LNCAP (cell line): ENCODE results near the gene HPS4.

Experiments
- TF ChIP-seq, protein P1 (sequence below): fragments of 450-650 bp; IDR thresholded peaks from 2 replicates; pipeline ENCODE4 v1.5.1; 2017; ENCODE audit warnings: mild to moderate bottlenecking

Gene HPS4

DNA sequence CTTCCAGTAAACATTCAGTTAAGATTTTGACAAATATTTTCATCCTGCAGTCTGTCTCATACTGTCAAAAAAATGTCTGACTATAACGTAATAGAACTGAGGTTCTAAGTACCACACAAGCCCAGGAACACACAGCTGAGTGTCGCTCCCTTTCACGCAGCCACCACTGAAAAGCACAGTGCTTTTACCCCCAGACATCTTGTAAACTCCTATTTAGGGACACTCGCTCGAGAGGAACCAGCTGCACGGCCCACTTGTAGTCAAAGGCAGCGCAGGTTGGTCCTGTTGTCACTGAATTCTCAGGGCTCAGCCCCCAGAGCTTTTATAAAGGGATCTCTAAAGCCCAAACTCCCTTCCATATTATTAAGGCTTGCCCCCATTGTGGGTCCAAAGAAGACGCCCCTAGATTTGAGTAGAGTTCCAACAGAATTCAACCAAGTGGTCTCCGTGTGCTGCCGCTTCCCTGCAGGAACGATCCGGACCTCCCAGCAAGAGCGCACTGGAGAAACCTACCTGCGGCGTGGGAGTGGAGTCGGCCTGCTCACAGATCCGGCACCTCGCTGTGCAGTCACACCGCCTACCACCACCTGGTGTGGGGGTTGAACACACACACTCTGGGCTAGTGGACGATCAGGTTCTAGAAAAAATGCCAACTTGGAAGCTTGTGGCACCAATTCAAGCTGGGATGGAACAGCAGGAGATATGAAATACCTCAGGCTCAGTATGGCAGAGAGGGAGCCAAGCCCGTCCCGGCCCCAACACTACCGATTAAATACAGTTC, 31.2 kb downstream of the HPS4 start:
- TF ChIP-seq, protein P1, sequence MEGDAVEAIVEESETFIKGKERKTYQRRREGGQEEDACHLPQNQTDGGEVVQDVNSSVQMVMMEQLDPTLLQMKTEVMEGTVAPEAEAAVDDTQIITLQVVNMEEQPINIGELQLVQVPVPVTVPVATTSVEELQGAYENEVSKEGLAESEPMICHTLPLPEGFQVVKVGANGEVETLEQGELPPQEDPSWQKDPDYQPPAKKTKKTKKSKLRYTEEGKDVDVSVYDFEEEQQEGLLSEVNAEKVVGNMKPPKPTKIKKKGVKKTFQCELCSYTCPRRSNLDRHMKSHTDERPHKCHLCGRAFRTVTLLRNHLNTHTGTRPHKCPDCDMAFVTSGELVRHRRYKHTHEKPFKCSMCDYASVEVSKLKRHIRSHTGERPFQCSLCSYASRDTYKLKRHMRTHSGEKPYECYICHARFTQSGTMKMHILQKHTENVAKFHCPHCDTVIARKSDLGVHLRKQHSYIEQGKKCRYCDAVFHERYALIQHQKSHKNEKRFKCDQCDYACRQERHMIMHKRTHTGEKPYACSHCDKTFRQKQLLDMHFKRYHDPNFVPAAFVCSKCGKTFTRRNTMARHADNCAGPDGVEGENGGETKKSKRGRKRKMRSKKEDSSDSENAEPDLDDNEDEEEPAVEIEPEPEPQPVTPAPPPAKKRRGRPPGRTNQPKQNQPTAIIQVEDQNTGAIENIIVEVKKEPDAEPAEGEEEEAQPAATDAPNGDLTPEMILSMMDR: no peak

GRCh38 chr22:26450453-26451185, 33.0 kb downstream of the HPS4 start:
- TF ChIP-seq, protein P1: no peak

DNA sequence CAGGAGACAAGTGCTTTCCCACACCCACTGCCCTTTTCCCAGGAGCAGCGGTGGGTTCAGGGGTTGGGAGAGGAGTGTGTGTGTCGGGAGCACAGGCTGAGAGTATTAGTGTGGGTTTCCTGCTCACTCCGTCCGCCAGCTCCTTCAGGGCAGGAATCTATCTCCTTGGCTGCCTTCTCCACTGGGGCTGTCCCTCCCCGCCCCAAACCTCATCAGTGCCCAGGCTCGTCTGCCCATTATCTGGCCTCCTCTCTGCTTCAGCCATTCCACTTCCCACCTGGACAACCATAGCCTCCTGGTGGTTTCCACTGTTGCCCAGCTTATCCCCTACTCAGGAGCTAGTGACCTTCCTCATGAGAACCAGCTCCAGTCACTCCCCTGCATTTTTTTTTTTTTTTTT, 34.6 kb downstream of the HPS4 start:
- TF ChIP-seq, protein P1: no peak

GRCh38 chr22:26448334-26448733, 35.2 kb downstream of the HPS4 start:
- TF ChIP-seq, protein P1: no peak

- TF ChIP-seq, protein P1: no peak
Observed at GRCh38 chr22:26447584-26448329, 35.8 kb downstream of the HPS4 start.

DNA sequence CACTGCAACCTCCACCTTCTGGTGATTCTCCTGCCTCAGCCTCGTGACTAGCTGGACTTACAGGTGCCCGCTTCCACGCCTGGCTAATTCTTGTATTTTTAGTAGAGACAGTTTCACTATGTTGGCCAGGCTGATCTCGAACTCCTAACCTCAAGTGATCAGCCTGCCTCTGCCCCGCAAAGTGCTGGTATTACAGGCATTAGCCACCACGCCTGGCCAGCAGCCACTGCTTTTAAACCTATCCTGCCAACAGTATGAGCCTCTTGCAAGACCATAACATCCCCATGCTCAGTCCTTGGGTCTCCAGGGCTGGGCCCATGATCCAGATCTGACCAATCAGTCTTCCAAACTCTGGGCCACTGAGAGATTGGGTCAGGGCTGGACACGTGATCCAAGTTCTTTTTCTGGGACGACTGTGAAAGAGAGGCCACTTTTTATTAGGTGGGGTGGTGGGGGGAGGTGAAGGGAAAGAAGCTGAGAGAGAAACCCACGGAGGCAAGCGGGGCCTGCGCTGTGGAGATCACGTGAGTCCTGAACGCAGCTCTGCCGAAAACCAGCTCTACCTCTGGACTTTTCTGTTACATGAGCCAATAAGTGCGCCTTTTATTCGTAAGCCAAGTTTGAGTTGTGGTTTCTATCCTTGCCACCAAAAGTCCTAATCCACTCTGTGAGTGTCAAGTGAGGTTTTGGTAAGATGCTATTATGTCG, 36.6 kb downstream of the HPS4 start:
- TF ChIP-seq, protein P1: no peak
